DOHH2 (cell line): Measurements from ENCODE around the gene HIVEP3.

Source experiments
- H3F3A ChIP-seq: fragments of 200-600 bp; sonication (generic), shearing (Covaris generic); 2 replicates; pipeline ENCODE4 v1.6.0; 2016; ENCODE audit warnings: antibody characterized with exemption, mild to moderate bottlenecking; ENCODE audit not compliant: control insufficient read depth, insufficient read depth
- H3K27ac ChIP-seq: fragments of 200-600 bp; sonication (generic); 2 replicates; pipeline ENCODE4 v1.5.1; 2014; ENCODE audit warnings: low read depth, mild to moderate bottlenecking, low read length, moderate library complexity
- H3K27me3 ChIP-seq: fragments of 200-600 bp; sonication (generic); 2 replicates; pipeline ENCODE4 v1.6.1; 2014; ENCODE audit warnings: mild to moderate bottlenecking, low read length, mixed read lengths; ENCODE audit not compliant: control insufficient read depth
- H3K36me3 ChIP-seq: fragments of 200-600 bp; sonication (generic); 2 replicates; pipeline ENCODE4 v1.6.1; 2014; ENCODE audit warnings: mild to moderate bottlenecking, low read length, moderate library complexity, mixed read lengths; ENCODE audit not compliant: control insufficient read depth
- H3K4me1 ChIP-seq: fragments of 200-600 bp; sonication (generic); 2 replicates; pipeline ENCODE4 v1.6.1; 2014; ENCODE audit warnings: mild to moderate bottlenecking, low read length, mixed read lengths; ENCODE audit not compliant: control insufficient read depth
- H3K4me2 ChIP-seq: fragments of 200-600 bp; sonication (generic); 2 replicates; pipeline ENCODE4 v1.6.0; 2014; ENCODE audit warnings: mild to moderate bottlenecking, low read length, moderate library complexity
- H3K4me3 ChIP-seq: fragments of 200-600 bp; sonication (generic); 2 replicates; pipeline ENCODE4 v1.5.1; 2014; ENCODE audit warnings: mild to moderate bottlenecking, low read length, mixed read lengths
- H3K79me2 ChIP-seq: fragments of 200-600 bp; sonication (generic); 2 replicates; pipeline ENCODE4 v1.6.1; 2014; ENCODE audit warnings: mild to moderate bottlenecking, low read length, mixed read lengths; ENCODE audit not compliant: control insufficient read depth
- H3K9me2 ChIP-seq: fragments of 200-600 bp; sonication (generic); replicated peaks from 2 replicates; pipeline ENCODE4 v1.6.1; 2014; ENCODE audit warnings: mild to moderate bottlenecking, low read length, mixed read lengths; ENCODE audit not compliant: control insufficient read depth
- H3K9me3 ChIP-seq: fragments of 200-600 bp; sonication (generic); 2 replicates; pipeline ENCODE4 v1.6.1; 2014; ENCODE audit warnings: antibody characterized with exemption, low read length, mixed read lengths; ENCODE audit not compliant: control insufficient read depth, insufficient read depth
- H4K20me1 ChIP-seq: fragments of 200-600 bp; sonication (generic); 2 replicates; pipeline ENCODE4 v1.6.0; 2014; ENCODE audit warnings: low read depth, mild to moderate bottlenecking, antibody characterized with exemption, low read length, moderate library complexity; ENCODE audit not compliant: control insufficient read depth, insufficient read depth
- EZH2phosphoT487 ChIP-seq: fragments of 200-600 bp; sonication (generic); IDR thresholded peaks from 2 replicates; pipeline ENCODE4 v1.6.1; 2017; ENCODE audit warnings: borderline replicate concordance, mild to moderate bottlenecking, antibody characterized with exemption, low read length, moderate library complexity, mixed read lengths
- TF ChIP-seq, protein P1 (sequence below): fragments of 200-600 bp; sonication (generic); IDR thresholded peaks from one replicate; pipeline ENCODE4 v1.5.1; 2014; ENCODE audit warnings: antibody characterized with exemption, mild to moderate bottlenecking, low read depth, low read length; ENCODE audit not compliant: poor library complexity, severe bottlenecking

The HIVEP3 gene

DNA sequence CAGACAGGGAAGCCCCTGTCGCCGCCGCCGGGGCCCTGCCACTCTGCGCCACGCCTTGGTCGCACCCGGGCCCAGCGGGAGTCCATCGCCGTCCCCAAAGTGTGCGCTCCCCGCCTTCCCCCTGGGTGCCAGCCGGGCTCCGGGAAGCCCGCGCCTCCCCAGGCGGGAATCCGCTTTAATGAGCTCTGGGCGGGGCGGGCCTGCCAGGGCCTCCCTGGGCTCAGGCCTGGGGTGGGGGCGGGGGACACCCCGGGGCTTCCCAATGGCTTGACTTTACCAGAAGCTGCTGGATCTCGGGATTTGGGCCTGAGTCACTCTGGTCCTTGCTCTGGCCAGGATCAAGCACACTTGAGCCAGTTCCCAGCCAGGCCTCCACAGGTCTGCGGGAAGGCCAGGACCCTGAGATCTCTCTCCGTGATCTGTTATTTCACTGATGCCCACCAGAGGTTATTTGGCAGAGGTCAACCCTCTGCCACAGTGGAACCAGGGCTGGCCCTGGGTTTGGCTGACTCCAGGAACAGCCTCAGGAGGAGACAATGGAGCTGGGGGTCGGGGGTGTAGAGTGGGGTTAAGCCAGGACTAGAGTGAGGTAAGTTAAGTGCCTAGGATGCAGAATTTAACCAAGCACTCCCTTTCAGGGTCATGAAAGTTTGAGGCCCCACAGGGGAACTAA lies 255.8 kb downstream of the HIVEP3 start:
- H3K4me3 ChIP-seq = no peak overlapping the region; the same call in 1 of the 2 replicates
- H3K9me3 ChIP-seq = no peaks in the 10 kb centered on the region
- TF ChIP-seq, protein P1, sequence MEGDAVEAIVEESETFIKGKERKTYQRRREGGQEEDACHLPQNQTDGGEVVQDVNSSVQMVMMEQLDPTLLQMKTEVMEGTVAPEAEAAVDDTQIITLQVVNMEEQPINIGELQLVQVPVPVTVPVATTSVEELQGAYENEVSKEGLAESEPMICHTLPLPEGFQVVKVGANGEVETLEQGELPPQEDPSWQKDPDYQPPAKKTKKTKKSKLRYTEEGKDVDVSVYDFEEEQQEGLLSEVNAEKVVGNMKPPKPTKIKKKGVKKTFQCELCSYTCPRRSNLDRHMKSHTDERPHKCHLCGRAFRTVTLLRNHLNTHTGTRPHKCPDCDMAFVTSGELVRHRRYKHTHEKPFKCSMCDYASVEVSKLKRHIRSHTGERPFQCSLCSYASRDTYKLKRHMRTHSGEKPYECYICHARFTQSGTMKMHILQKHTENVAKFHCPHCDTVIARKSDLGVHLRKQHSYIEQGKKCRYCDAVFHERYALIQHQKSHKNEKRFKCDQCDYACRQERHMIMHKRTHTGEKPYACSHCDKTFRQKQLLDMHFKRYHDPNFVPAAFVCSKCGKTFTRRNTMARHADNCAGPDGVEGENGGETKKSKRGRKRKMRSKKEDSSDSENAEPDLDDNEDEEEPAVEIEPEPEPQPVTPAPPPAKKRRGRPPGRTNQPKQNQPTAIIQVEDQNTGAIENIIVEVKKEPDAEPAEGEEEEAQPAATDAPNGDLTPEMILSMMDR = no peak
- no peak for TF ChIP-seq EZH2phosphoT487
- H4K20me1 ChIP-seq = no peaks in the 10 kb centered on the region
- H3K36me3 ChIP-seq = no peaks in the 10 kb centered on the region
- no peak overlapping the region for H3K27ac ChIP-seq
- H3K4me2 ChIP-seq = peak overlapping the region; percentile 39
- H3K79me2 ChIP-seq = no peaks in the 10 kb centered on the region
- H3K9me2 ChIP-seq = no peaks in the 10 kb centered on the region
- H3F3A ChIP-seq = no peaks in the 10 kb centered on the region
- no peaks in the 10 kb centered on the region for H3K4me1 ChIP-seq
- peaks cover 43% of the 10 kb centered on the region for H3K27me3 ChIP-seq

DNA sequence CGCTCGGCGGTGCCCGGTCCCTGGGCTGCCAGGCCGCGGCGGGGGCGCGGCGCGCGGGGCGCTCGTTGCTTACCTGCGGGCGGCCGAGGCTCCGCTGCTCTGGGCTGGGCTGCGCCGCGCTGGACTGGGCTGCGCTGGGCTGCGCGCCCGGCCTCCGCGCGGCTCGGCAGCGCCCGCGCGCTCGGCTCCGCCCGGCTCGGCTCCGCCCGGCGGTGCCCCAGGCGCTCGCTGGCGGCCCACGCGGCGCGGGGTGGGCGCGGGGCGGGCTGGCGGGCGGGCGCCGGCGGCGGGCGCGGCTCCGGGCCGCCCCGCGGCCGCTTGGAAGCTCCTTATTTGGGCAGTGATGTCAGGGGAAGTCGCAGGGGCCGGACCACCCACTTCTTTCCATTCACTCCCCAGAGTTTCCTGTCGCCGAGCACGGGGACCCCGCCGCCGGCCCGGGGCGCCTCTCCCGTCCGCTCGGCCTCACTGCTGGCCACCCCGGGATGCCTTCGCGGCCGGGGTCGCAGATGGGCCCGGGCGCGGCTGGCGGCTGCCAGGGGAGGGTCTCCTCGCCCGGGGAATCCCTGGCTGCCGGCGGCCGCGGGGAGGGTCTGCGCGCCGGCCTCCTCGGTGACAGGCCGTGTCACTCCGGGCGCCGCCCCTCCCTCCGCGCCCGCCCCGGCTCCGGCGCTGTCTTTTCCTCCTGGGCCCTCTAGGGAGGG lies 256.5 kb downstream of the HIVEP3 start:
- no peaks in the 10 kb centered on the region for H3K36me3 ChIP-seq
- no peaks in the 10 kb centered on the region for H3K4me1 ChIP-seq
- TF ChIP-seq, protein P1 = no peak
- TF ChIP-seq EZH2phosphoT487 = no peak
- H3K27me3 ChIP-seq = peaks cover 43% of the 10 kb centered on the region
- no peaks in the 10 kb centered on the region for H3K79me2 ChIP-seq
- no peaks in the 10 kb centered on the region for H3K9me2 ChIP-seq
- H3K9me3 ChIP-seq = no peaks in the 10 kb centered on the region
- H3K4me3 ChIP-seq = peak overlapping the region; percentile 27; the same call in 1 of the 2 replicates
- H3K4me2 ChIP-seq = peak overlapping the region; percentile 39
- H3K27ac ChIP-seq = no peak overlapping the region
- no peaks in the 10 kb centered on the region for H4K20me1 ChIP-seq
- H3F3A ChIP-seq = no peaks in the 10 kb centered on the region

DNA sequence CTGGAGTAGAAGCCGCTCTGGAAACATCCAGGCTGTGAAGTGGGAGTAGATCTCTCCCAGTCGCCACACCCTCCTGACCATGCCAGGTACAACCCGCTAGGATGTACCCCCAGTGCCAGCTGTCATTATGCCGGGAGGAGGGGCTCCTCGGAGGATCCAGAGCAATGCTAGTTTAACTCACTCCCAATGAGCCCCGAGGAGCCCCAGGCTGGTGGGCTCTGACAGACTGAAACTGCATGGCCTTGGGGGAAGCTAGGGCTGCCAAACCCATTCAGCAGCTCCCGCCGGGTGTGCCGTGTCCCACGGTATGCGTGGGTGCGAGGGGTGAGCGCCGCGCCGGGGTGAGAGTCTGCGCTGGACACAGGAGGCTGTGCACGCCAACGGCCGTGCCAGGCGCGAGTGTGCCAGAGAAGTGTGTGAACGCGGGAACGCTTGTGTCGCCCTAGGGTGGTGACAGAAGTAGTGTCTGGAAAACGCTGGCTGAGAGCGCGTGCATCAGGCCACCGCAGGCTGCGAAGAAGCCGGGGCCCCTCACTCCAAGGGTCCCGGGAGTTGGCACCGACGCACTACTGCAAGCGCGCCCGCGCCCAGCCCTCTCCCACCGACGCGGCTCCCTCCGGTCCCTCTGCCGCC lies 257.2 kb downstream of the HIVEP3 start:
- H3K36me3 ChIP-seq = no peaks in the 10 kb centered on the region
- H3K27ac ChIP-seq = no peak overlapping the region
- no peaks in the 10 kb centered on the region for H3F3A ChIP-seq
- no peaks in the 10 kb centered on the region for H3K79me2 ChIP-seq
- no peaks in the 10 kb centered on the region for H4K20me1 ChIP-seq
- no peaks in the 10 kb centered on the region for H3K4me1 ChIP-seq
- no peaks in the 10 kb centered on the region for H3K9me2 ChIP-seq
- TF ChIP-seq EZH2phosphoT487 = peak; percentile 87; the same call in 1 of the 2 replicates
- TF ChIP-seq, protein P1 = no peak
- peaks cover 43% of the 10 kb centered on the region for H3K27me3 ChIP-seq
- H3K9me3 ChIP-seq = no peaks in the 10 kb centered on the region
- peak overlapping the region; percentile 4; the same call in 1 of the 2 replicates for H3K4me2 ChIP-seq
- no peak overlapping the region for H3K4me3 ChIP-seq
